Measurements from ENCODE around the gene KCNQ2.

Gene KCNQ2

GRCh38 chr20:63432577-63433325 lies 39.7 kb downstream of the KCNQ2 start:
- DNase-seq = peak; percentile 45

DNA sequence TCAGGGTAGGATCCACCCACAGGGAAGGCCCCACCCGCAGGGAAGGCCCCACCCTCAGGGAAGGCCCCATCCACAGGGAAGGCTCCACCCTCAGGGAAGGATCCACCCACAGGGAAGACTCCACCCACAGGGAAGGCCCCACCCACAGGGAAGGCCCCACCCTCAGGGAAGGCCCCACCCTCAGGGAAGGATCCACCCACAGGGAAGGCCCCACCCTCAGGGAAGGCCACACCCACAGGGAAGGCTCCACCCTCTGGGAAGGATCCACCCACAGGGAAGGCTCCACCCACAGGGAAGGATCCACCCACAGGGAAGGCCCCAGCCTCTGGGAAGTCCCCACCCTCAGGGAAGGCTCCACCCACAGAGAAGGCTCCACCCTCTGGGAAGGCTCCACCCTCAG lies 40.5 kb downstream of the KCNQ2 start:
- DNase-seq = no peak

- DNase-seq = no peak
These were observed 41.6 kb downstream of the KCNQ2 start for GRCh38 chr20:63430891-63431290.

- no peak for DNase-seq
These were observed 42.5 kb downstream of the KCNQ2 start for GRCh38 chr20:63429992-63430391.

GRCh38 chr20:63428906-63429575 lies 43.4 kb downstream of the KCNQ2 start:
- DNase-seq = no peak

GRCh38 chr20:63427724-63428330 lies 44.6 kb downstream of the KCNQ2 start:
- no peak for DNase-seq

DNA sequence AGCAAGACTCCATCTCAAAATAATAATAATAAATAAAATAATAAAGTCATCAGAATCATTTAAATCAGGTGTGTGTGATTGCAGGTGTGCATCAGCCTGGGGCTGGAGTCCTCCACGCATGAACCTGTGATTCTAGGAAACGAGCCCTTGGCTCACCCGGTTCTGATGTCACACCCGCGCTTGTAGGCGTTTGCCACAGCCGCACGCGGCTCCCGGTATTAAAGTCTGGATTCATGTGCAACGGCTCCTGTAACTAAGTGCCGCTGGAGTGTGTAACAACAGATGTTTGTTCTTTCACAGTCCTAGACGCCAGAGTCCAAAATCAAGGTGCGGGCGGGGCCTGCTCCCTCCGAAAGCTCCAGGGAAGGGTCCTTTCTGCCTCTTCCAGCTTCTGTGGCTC lies 45.2 kb downstream of the KCNQ2 start:
- DNase-seq = no peak

DNA sequence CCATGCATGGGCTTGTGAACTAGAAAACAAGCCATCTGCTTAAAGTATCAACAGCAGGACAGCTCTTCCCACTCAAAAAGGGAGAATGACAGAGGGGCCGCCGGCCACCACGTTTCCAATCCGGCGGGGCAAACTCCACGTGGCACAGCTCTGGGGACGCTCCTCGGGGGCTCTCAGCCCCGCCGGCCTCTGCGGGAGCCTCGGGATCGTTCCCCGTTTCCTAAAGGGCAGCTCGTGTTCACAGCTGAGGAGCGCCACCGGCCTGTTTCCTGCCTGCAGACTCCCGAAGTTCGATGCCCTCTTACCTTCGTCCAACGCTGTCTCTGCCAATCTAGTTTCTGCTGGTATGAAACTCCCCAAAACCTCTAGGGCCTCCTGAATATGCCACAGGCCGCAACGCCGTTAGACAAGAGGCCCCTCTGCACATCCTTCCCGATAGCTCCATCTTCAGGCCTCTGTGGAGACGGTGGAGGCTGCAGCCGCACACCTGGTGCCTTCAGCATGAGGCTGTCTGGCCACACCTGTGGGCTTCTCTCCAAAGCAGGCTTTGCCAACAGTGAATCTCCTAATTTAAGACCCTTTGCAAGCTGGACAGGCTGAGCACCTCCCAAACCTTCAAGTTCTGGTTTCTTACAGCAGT lies 46.5 kb downstream of the KCNQ2 start:
- no peak for DNase-seq

GRCh38 chr20:63424613-63425012 lies 47.8 kb downstream of the KCNQ2 start:
- DNase-seq = no peak

- no peak for DNase-seq
These were observed 48.7 kb downstream of the KCNQ2 start for GRCh38 chr20:63423751-63424150.

GRCh38 chr20:63422653-63423052 lies 49.8 kb downstream of the KCNQ2 start:
- peak; percentile 27 for DNase-seq

GRCh38 chr20:63421913-63422312 lies 50.5 kb downstream of the KCNQ2 start:
- DNase-seq = no peak

DNA sequence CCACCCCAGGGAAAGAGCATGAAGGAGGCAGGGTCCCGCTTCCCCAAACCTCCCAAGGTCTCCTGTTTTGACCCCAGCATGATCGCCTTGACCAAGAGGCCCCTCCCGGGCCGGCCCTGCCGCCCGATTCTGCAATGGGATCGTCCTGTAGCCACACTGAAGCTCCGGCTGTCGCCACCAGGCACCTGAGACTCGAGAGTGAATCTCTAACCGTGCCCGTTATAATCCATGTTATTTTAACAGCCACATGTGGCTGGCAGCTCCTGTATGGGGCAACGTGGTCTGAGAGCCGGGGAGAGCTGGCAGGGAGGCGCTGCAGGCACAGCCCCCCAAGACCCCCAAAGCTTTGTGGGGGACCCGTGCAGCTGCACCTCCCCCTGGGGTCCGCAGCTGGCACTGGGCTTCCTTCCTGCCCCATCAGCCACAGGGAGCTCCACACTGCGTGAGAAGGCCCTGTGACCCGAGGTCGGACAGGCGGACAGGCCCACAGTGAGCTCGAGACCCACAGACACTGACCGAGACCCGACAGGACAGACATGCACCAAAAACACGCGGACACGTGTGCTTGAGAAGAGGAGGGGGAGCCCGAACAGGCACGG lies 51.3 kb downstream of the KCNQ2 start:
- no peak for DNase-seq

DNA sequence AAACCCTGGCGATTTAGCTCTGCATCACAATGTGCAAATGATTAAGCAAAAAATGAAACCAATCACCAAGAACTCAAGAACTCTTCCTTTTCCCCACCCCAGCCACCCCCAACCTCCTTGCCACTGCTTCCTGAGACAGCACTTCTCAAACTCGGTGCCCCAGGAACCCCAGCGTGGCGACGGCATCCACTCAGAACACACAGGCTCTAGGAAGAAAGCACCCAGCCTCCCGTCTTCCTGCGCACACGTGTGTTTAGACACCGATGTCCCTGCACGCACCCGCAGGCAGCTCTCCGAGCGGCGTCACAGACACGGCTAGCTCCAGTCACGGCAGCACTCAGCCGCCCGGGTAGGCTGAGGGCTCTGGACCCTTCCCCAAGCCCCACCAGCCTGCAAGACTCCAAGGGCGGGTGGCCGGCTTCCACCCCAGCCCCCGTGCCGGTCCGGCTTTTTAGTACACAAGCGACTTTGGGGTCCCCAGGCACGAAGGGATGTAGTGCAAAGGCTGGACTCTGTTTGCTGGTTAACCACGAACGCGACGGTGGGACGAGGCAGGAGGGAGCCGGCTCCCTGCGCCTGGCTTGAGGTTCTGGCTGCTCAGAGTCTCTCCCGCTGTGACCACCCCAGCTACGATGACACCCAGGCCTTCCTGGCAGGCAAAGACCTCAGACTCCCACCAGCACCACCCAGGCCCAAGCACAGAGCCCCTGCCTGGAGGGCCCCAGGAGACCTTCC lies 51.9 kb downstream of the KCNQ2 start:
- no peak for DNase-seq

DNA sequence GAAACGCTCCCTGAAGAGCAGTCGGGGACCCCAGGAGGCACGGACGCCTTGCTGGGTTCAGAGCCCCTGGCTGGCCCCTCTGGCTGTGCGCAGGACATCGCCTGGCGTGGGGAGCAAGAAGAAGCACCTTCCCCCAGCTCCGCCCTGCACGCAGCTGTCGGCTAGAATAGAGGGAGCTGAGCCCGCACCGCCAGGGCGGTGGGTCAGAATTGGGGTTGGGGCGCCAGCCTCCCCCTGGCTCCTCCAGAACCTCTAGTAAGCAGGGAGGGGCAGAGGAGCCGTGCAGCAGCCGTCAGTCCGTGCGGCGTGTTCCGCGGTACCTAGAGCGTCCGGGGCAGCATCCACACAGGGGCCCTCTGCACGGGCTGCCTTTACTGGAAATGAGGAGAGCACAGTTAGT lies 53.2 kb downstream of the KCNQ2 start:
- no peak for DNase-seq

DNA sequence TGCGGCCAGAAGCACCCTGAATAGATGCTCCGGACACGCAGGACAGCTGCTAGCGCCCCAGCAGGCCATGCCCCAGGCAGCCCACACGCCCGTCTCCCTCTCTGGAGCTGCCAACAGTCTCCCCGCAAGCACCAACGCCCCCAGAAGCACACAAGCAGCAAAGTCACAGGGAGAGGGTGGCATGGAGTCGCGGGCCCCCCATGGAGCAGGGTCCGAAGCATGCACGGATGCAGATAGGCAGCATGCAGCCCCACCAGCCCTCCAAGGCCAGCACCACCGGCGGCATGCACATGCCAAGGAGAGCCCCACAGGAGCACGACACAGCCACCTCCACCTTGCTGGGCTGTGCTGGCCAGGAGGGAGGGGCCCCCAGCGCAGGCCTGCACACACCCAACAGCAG lies 53.8 kb downstream of the KCNQ2 start:
- no peak for DNase-seq

DNA sequence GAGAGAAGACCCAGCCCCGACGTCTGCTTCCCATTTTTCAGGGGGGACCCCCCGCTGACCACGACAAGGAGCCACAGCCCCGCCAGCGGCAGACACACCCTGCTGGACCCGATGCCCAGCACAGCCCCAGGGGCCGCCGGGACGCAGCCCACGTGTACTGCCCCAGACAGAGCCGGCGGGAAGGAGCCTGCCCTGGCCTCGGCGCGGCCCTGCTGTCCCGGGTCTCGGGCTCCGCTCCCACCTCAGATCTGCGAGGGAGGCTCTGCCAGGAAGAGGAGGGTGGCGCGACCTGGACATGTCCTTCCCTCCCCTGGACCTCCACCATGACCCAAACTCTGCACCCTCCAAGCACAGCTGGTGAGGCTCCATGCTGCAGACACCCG lies 54.7 kb downstream of the KCNQ2 start:
- no peak for DNase-seq

- DNase-seq = peak; percentile 49
These were observed 55.2 kb downstream of the KCNQ2 start for GRCh38 chr20:63417097-63417737.

DNA sequence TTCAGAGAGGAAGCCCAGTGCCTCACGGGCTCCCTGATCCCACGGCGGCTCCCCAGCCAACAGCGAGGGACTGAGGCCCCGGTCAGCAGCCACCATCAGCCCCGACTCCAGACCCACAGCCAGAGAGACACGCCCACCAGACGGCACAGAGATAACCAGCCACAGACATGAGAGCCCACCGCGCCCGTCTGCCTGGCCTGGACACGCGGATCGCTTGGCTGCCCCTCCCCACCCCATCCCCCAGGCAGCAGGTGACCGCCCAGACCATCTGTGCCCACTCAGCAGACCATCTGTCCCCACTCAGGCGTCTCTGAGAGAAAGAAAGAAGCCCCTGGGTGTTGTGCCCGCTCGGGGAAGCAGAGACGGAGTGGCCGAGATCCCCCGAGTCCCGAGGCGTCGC lies 55.8 kb downstream of the KCNQ2 start:
- DNase-seq = peak; percentile 89

- peak; percentile 30 for DNase-seq
These were observed 56.6 kb downstream of the KCNQ2 start for GRCh38 chr20:63415647-63416391.

DNA sequence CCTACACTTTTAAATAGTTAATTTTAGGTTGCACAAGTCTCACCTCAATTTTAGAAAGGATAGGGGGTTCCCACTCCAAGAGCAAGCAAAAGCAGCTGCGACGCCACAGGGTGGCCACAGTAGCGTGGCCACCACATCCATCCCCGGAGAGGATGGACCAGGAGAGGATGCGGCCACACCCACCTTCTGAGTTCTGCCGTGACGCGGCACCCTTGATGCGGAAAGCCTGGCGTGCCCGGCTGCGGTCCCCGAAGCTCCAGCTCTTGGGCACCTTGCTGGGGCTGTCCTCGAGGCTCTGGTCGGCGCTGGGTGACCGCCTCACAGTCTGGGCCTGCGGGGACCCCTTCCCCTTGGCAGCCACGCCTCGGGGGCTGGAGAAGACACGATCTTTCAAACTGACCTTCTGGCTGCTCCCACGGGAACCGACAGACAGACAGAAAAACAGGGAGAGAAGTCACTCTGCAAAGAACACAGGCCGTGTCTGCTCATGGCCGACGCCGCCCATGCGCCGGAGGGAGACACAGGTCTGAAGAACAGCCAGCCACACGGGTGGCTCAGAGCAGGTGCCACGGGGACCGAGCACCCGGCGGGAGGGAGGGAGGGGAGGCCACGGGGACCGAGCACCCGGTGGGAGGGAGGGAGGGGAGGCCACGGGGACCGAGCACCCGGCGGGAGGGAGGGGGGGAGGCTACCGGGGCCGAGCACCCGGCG lies 57.6 kb downstream of the KCNQ2 start:
- no peak for DNase-seq

Measured in NCI-H82 (cell line).